Measurements from ENCODE around the gene C20orf202.

C20orf202 gene

DNA sequence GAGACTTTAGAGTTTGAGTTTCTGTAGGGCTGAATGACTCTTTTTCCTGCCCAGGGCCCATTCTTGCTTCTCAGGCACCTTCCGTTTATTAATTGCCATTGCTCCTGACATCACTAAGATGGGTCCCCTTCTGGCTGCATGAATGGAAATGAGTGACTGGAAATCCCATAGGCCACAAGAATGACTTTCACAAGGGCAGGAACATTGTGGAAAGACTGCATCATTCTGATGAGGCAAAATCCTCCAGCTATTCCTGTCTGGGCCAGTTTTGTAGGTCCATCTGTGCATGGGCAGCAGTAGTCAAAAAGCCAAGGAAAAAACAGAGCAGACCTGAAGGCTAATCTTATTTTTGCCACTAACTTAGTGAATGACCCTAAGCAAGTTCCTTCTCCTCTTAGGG lies 37.7 kb upstream of the C20orf202 start:
- no peak overlapping the region for H2AFZ ChIP-seq (ENCODE audit: low read length)
- no peak for TF ChIP-seq CTCF (IDR thresholded peaks at IDR 0.05; ENCODE audit: low read length)
- no peak for TF ChIP-seq EZH2 (IDR thresholded peaks at IDR 0.05; ENCODE audit: borderline replicate concordance, low read length)
- H3K4me3 ChIP-seq (ENCODE audit: low read depth, low read length, poor library complexity, severe bottlenecking), result no peak overlapping the region
- H3K36me3 ChIP-seq (ENCODE audit: insufficient read depth, low read length), result peaks cover 88% of the 10 kb centered on the region
- no peaks in the 10 kb centered on the region for H3F3A ChIP-seq (ENCODE audit: insufficient read depth, low read length)
- H3K79me2 ChIP-seq (ENCODE audit: insufficient read depth, low read length), result no peaks in the 10 kb centered on the region
- H3K9me3 ChIP-seq (ENCODE audit: low read length), result no peaks in the 10 kb centered on the region
- no peak overlapping the region for H3K27ac ChIP-seq (ENCODE audit: low read depth, low read length, poor library complexity, severe bottlenecking)
- H3K27me3 ChIP-seq (ENCODE audit: insufficient read depth, low read length), result no peaks in the 10 kb centered on the region
- H3K4me1 ChIP-seq (ENCODE audit: insufficient read depth, low read length, severe bottlenecking), result peaks cover 9% of the 10 kb centered on the region
- H3K9me2 ChIP-seq (ENCODE audit: low read depth, low read length), result no peaks in the 10 kb centered on the region
- no peak overlapping the region for H3K4me2 ChIP-seq (ENCODE audit: low read length)
- no peak overlapping the region for H3K9ac ChIP-seq (ENCODE audit: low read length)
- H4K20me1 ChIP-seq (ENCODE audit: insufficient read depth, low read length), result no peaks in the 10 kb centered on the region

GRCh38 chr20:1165941-1166340 lies 37.3 kb upstream of the C20orf202 start:
- H3K27me3 ChIP-seq (ENCODE audit: insufficient read depth, low read length), result no peaks in the 10 kb centered on the region
- peaks cover 9% of the 10 kb centered on the region for H3K4me1 ChIP-seq (ENCODE audit: insufficient read depth, low read length, severe bottlenecking)
- H3K9me2 ChIP-seq (ENCODE audit: low read depth, low read length), result no peaks in the 10 kb centered on the region
- no peak overlapping the region for H3K9ac ChIP-seq (ENCODE audit: low read length)
- no peaks in the 10 kb centered on the region for H4K20me1 ChIP-seq (ENCODE audit: insufficient read depth, low read length)
- H3K4me3 ChIP-seq (ENCODE audit: low read depth, low read length, poor library complexity, severe bottlenecking), result no peak overlapping the region
- TF ChIP-seq EZH2 (IDR thresholded peaks at IDR 0.05; ENCODE audit: borderline replicate concordance, low read length) (no peak), CTCF (IDR thresholded peaks at IDR 0.05; ENCODE audit: low read length) (no peak)
- no peaks in the 10 kb centered on the region for H3F3A ChIP-seq (ENCODE audit: insufficient read depth, low read length)
- peaks cover 87% of the 10 kb centered on the region for H3K36me3 ChIP-seq (ENCODE audit: insufficient read depth, low read length)
- no peak overlapping the region for H3K4me2 ChIP-seq (ENCODE audit: low read length)
- H3K27ac ChIP-seq (ENCODE audit: low read depth, low read length, poor library complexity, severe bottlenecking), result no peak overlapping the region
- H3K9me3 ChIP-seq (ENCODE audit: low read length), result no peaks in the 10 kb centered on the region
- no peak overlapping the region for H2AFZ ChIP-seq (ENCODE audit: low read length)
- H3K79me2 ChIP-seq (ENCODE audit: insufficient read depth, low read length), result no peaks in the 10 kb centered on the region

GRCh38 chr20:1166948-1167720 lies 36.1 kb upstream of the C20orf202 start:
- TF ChIP-seq CTCF (IDR thresholded peaks at IDR 0.05; ENCODE audit: low read length), result no peak
- no peak for TF ChIP-seq EZH2 (IDR thresholded peaks at IDR 0.05; ENCODE audit: borderline replicate concordance, low read length)
- H3K36me3 ChIP-seq (ENCODE audit: insufficient read depth, low read length), result peaks cover 84% of the 10 kb centered on the region
- H4K20me1 ChIP-seq (ENCODE audit: insufficient read depth, low read length), result no peaks in the 10 kb centered on the region

More at GRCh38 chr20:1166948-1167720, 36.1 kb upstream of the C20orf202 start:
- no peak overlapping the region for H3K4me3 ChIP-seq (ENCODE audit: low read depth, low read length, poor library complexity, severe bottlenecking)
- no peak overlapping the region for H3K9ac ChIP-seq (ENCODE audit: low read length)
- peaks cover 9% of the 10 kb centered on the region for H3K4me1 ChIP-seq (ENCODE audit: insufficient read depth, low read length, severe bottlenecking)
- H2AFZ ChIP-seq (ENCODE audit: low read length), result no peak overlapping the region
- H3K9me2 ChIP-seq (ENCODE audit: low read depth, low read length), result no peaks in the 10 kb centered on the region
- no peaks in the 10 kb centered on the region for H3F3A ChIP-seq (ENCODE audit: insufficient read depth, low read length)
- no peak overlapping the region for H3K4me2 ChIP-seq (ENCODE audit: low read length)
- H3K9me3 ChIP-seq (ENCODE audit: low read length), result no peaks in the 10 kb centered on the region
- no peaks in the 10 kb centered on the region for H3K27me3 ChIP-seq (ENCODE audit: insufficient read depth, low read length)
- H3K27ac ChIP-seq (ENCODE audit: low read depth, low read length, poor library complexity, severe bottlenecking), result no peak overlapping the region
- H3K79me2 ChIP-seq (ENCODE audit: insufficient read depth, low read length), result no peaks in the 10 kb centered on the region
